HL-60/S4 treated with phorbol 12-myristate 13-acetate at 8.2 ng/mL for 4 days and 3 days (cell line): Measurements from ENCODE around the gene GLB1L2.

Experiments
- in situ Hi-C: fragments of 300-500 bp; cut with MboI; formaldehyde crosslinking; loops from 2 replicates; pipeline ENCODE4 v1.15.0; 2022; ENCODE audit warnings: low sequenced_read_pairs

The GLB1L2 gene

GRCh38 chr11:134401825-134402809 is 70.3 kb downstream of the GLB1L2 start:
- in situ Hi-C loops = no loop called here

- in situ Hi-C loops = no loop called here
Measured at GRCh38 chr11:134402910-134403309, 71.1 kb downstream of the GLB1L2 start.

GRCh38 chr11:134404575-134405341 is 73.0 kb downstream of the GLB1L2 start:
- in situ Hi-C loops = no loop called here

GRCh38 chr11:134405436-134405835 is 73.6 kb downstream of the GLB1L2 start:
- in situ Hi-C loops = no loop called here

- in situ Hi-C loops = no loop called here
Measured at GRCh38 chr11:134405841-134406240, 74.1 kb downstream of the GLB1L2 start.

GRCh38 chr11:134406264-134407185 is 74.7 kb downstream of the GLB1L2 start:
- in situ Hi-C loops = no loop called here

- in situ Hi-C loops = no loop called here
Measured at GRCh38 chr11:134407321-134407828, 75.6 kb downstream of the GLB1L2 start.

- in situ Hi-C loops = no loop called here
Measured at GRCh38 chr11:134407923-134408322, 76.1 kb downstream of the GLB1L2 start.

GRCh38 chr11:134409552-134410429 is 78.0 kb downstream of the GLB1L2 start:
- in situ Hi-C loops = no loop called here

GRCh38 chr11:134410766-134411165 is 79.0 kb downstream of the GLB1L2 start:
- in situ Hi-C loops = no loop called here

GRCh38 chr11:134412203-134413042 is 80.6 kb downstream of the GLB1L2 start, which contains the start of gene B3GAT1:
B3GAT1 (minus strand) TSS chr11:134412242; CDS start chr11:134387659, 24,583 bp downstream.
- in situ Hi-C loops = no loop called here

- in situ Hi-C loops = no loop called here
Measured at GRCh38 chr11:134413043-134413825, 81.4 kb downstream of the GLB1L2 start.

- in situ Hi-C loops = no loop called here
Measured at GRCh38 chr11:134413826-134414731, 82.3 kb downstream of the GLB1L2 start.

GRCh38 chr11:134414766-134415765 is 83.3 kb downstream of the GLB1L2 start:
- in situ Hi-C loops = no loop called here

- in situ Hi-C loops = no loop called here
Measured at GRCh38 chr11:134416726-134417125, 84.9 kb downstream of the GLB1L2 start.
